C4-2B (cell line): ENCODE data around the gene GALNT13.

Source experiments
- CTCF ChIP-seq: fragments of 450-650 bp; conservative IDR thresholded peaks from 2 replicates; pipeline ENCODE4 v1.5.1; 2017; ENCODE audit warnings: mild to moderate bottlenecking
- ZFX ChIP-seq: fragments of 450-650 bp; IDR thresholded peaks from 2 replicates; pipeline ENCODE4 v1.6.1; 2017

DNA sequence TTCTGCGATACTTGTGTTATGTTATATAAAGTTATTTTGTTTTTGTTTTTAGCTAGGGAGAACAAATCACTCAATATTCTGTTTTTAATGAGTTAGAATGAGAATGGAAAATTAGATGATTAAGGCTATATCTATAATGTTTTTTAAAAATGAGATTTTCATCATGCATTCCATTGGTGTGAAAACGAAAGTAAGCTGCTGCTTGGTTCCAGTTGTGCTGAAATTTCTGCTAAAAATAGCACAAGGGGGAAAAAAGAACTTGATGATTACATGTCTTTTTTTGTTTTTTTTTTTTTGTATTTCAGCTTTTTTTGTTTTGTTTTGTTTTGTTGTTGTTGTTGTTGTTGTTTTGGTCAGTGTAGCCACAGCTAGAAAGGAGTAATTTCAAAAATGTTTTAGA lies 584.1 kb downstream of the GALNT13 start:
- TF ChIP-seq CTCF, result no peak
- no peak for TF ChIP-seq ZFX
